Neural cell (in vitro differentiated cells): Measurements from ENCODE around the gene SLC16A1. TPM values are rescaled to one million over a fixed set of nuclear protein-coding genes. Genes with fewer than 3 reads are reported as not detected.

ENCODE experiments used
- H2AFZ ChIP-seq: fragments of 200-600, 300-800 bp; sonication (generic), shearing (Covaris generic); 2 replicates; pipeline ENCODE4 v1.6.0; 2014; ENCODE audit warnings: low read depth, mild to moderate bottlenecking, antibody characterized with exemption, low read length, moderate library complexity
- H3F3A ChIP-seq: fragments of 200-600 bp; shearing (Covaris generic); 2 replicates; pipeline ENCODE4 v1.6.1; 2016; ENCODE audit warnings: mild to moderate bottlenecking, moderate library complexity, mixed read lengths, antibody characterized with exemption, low read length; ENCODE audit not compliant: insufficient read depth, poor library complexity, severe bottlenecking
- H3K27ac ChIP-seq: fragments of 200-600, 300-800 bp; sonication (generic), shearing (Covaris generic); 2 replicates; pipeline ENCODE4 v1.5.1; 2014; ENCODE audit warnings: mild to moderate bottlenecking, low read length, moderate library complexity
- H3K27me3 ChIP-seq: fragments of 300-800, 200-600 bp; sonication (generic), shearing (Covaris generic); 2 replicates; pipeline ENCODE4 v1.6.0; 2014; ENCODE audit warnings: mild to moderate bottlenecking, low read depth, low read length, moderate library complexity; ENCODE audit not compliant: insufficient read depth
- H3K36me3 ChIP-seq: fragments of 300-800, 200-600 bp; sonication (generic), shearing (Covaris generic); 2 replicates; pipeline ENCODE4 v1.5.1; 2014; ENCODE audit warnings: mild to moderate bottlenecking, antibody characterized with exemption, low read length, moderate library complexity; ENCODE audit not compliant: insufficient read depth
- H3K4me2 ChIP-seq: fragments of 300-800, 200-600 bp; sonication (generic), shearing (Covaris generic); 2 replicates; pipeline ENCODE4 v1.6.0; 2014; ENCODE audit warnings: mild to moderate bottlenecking, low read length
- H3K4me3 ChIP-seq: fragments of 300-800, 200-600 bp; sonication (generic), shearing (Covaris generic); 2 replicates; pipeline ENCODE4 v1.5.1; 2014; ENCODE audit warnings: mild to moderate bottlenecking, low read length, moderate library complexity
- H3K79me2 ChIP-seq: fragments of 200-600 bp; shearing (Covaris generic); replicated peaks from 2 replicates; pipeline ENCODE4 v1.6.0; 2014; ENCODE audit warnings: mild to moderate bottlenecking, low read length, moderate library complexity; ENCODE audit not compliant: insufficient read depth
- H3K9ac ChIP-seq: fragments of 300-800, 200-600 bp; sonication (generic), shearing (Covaris generic); 2 replicates; pipeline ENCODE4 v1.6.1; 2016; ENCODE audit warnings: mild to moderate bottlenecking, low read length, mixed read lengths
- H3K9me2 ChIP-seq: fragments of 200-600 bp; shearing (Covaris generic); 2 replicates; pipeline ENCODE4 v1.6.1; 2016; ENCODE audit warnings: mild to moderate bottlenecking, low read length, mixed read lengths; ENCODE audit not compliant: insufficient read depth
- H3K9me3 ChIP-seq: fragments of 200-600, 300-800 bp; sonication (generic), shearing (Covaris generic); 2 replicates; pipeline ENCODE4 v1.6.1; 2016; ENCODE audit warnings: mild to moderate bottlenecking, mixed run types, low read length, moderate library complexity, mixed read lengths
- H4K20me1 ChIP-seq: fragments of 200-600 bp; shearing (Covaris generic); 2 replicates; pipeline ENCODE4 v1.6.1; 2016; ENCODE audit warnings: mild to moderate bottlenecking, mixed run types; ENCODE audit not compliant: insufficient read depth
- CTCF ChIP-seq: fragments of 450-650 bp; IDR thresholded peaks from 2 replicates; pipeline ENCODE4 v1.5.1; 2014; ENCODE audit warnings: antibody characterized with exemption, mild to moderate bottlenecking, moderate library complexity; ENCODE audit not compliant: poor library complexity, severe bottlenecking
- EP300 ChIP-seq: fragments of 450-650 bp; conservative IDR thresholded peaks from 2 replicates; pipeline ENCODE4 v1.6.1; 2014; ENCODE audit warnings: antibody characterized with exemption, mild to moderate bottlenecking, moderate library complexity; ENCODE audit not compliant: poor library complexity, severe bottlenecking
- EZH2 ChIP-seq: fragments of 200-600, 300-800 bp; shearing (Covaris generic), sonication (generic); IDR thresholded peaks from 2 replicates; pipeline ENCODE4 v1.6.1; 2014; ENCODE audit warnings: antibody characterized with exemption, low read length, borderline replicate concordance, mild to moderate bottlenecking; ENCODE audit not compliant: insufficient read depth, poor library complexity, severe bottlenecking
- MXI1 ChIP-seq: fragments of 450-650 bp; conservative IDR thresholded peaks from 2 replicates; pipeline ENCODE4 v1.6.1; 2014; ENCODE audit warnings: antibody characterized with exemption, mild to moderate bottlenecking; ENCODE audit not compliant: poor library complexity, severe bottlenecking
- POLR2AphosphoS5 ChIP-seq: IDR thresholded peaks from 2 replicates; pipeline ENCODE4 v1.6.1; 2012
- RAD21 ChIP-seq: fragments of 450-650 bp; conservative IDR thresholded peaks from 2 replicates; pipeline ENCODE4 v1.6.1; 2014; ENCODE audit warnings: antibody characterized with exemption, mild to moderate bottlenecking, moderate library complexity
- REST ChIP-seq: IDR thresholded peaks from 2 replicates; pipeline ENCODE4 v1.6.1; 2012; ENCODE audit warnings: borderline replicate concordance
- SMC3 ChIP-seq: fragments of 450-650 bp; conservative IDR thresholded peaks from 2 replicates; pipeline ENCODE4 v1.6.1; 2014; ENCODE audit warnings: antibody characterized with exemption, mild to moderate bottlenecking, moderate library complexity; ENCODE audit not compliant: poor library complexity
- TAF1 ChIP-seq: IDR thresholded peaks from 2 replicates; pipeline ENCODE4 v1.6.1; 2012; ENCODE audit warnings: low read depth
- polyA plus RNA-seq: library from polyadenylated mRNA; depleted of rRNA; stranded (reverse); fragments of >200 nt; gene quantifications from 2 replicates; pipeline ENCODE4 v1.2.3, GENCODE V29; 2014

The SLC16A1 gene
- polyA plus RNA-seq, 1 donor from 2014 or later, result 18.6 TPM

GRCh38 chr1:112866981-112867380, 89.0 kb downstream of the SLC16A1 start:
- TF ChIP-seq EZH2 (no peak), MXI1 (no peak), EP300 (no peak), TAF1 (no peak), RAD21 (no peak), CTCF (no peak), POLR2AphosphoS5 (no peak), REST (no peak), SMC3 (no peak)
- Histone ChIP-seq H3K9me2 (no peaks in the 10 kb centered on the region), H3K9ac (no peak overlapping the region), H3K4me3 (no peak overlapping the region), H4K20me1 (no peaks in the 10 kb centered on the region), H3K27me3 (no peaks in the 10 kb centered on the region), H2AFZ (no peak overlapping the region), H3K36me3 (no peaks in the 10 kb centered on the region), H3F3A (no peaks in the 10 kb centered on the region), H3K4me2 (no peak overlapping the region), H3K9me3 (no peaks in the 10 kb centered on the region), H3K27ac (no peak overlapping the region), H3K79me2 (no peaks in the 10 kb centered on the region)

GRCh38 chr1:112866151-112866550, 89.8 kb downstream of the SLC16A1 start:
- Histone ChIP-seq H3K36me3 (no peaks in the 10 kb centered on the region), H3K9me2 (no peaks in the 10 kb centered on the region), H3K27ac (no peak overlapping the region), H3K79me2 (no peaks in the 10 kb centered on the region), H3K27me3 (no peaks in the 10 kb centered on the region), H3F3A (no peaks in the 10 kb centered on the region), H2AFZ (no peak overlapping the region), H3K4me2 (no peak overlapping the region), H3K9ac (no peak overlapping the region), H4K20me1 (no peaks in the 10 kb centered on the region), H3K9me3 (no peaks in the 10 kb centered on the region), H3K4me3 (no peak overlapping the region)
- no peak for TF ChIP-seq MXI1
- TF ChIP-seq SMC3, result no peak
- no peak for TF ChIP-seq EZH2
- no peak for TF ChIP-seq POLR2AphosphoS5
- TF ChIP-seq TAF1, result no peak
